Esophagus squamous epithelium (tissue), 5 donors: ENCODE data around the gene SHTN1. TPM values are rescaled to one million over a fixed set of nuclear protein-coding genes. Genes with fewer than 3 reads are reported as not detected.

Source experiments
- DNase-seq: peaks from one replicate; lab custom pipeline; 2025; lab: John Stamatoyannopoulos, UW
- H3K27ac ChIP-seq, 4 donors: fragments of 200-600 bp; sonication (generic); one replicate each; pipeline ENCODE4 v1.5.1; 2016 to 2019; ENCODE audit warnings: mild to moderate bottlenecking in 1 of 4
- H3K27me3 ChIP-seq, 4 donors: fragments of 200-600 bp; sonication (generic); 1 replicate in 3 of 4; 2 replicates in 1 of 4; pipeline versions ENCODE4 v1.5.1 to v1.6.0; 2017 to 2021; ENCODE audit warnings: antibody characterized with exemption in 1 of 4
- H3K36me3 ChIP-seq, 3 donors: fragments of 200-600 bp; sonication (generic); one replicate each; pipeline ENCODE4 v1.5.1; 2016 to 2019
- H3K4me1 ChIP-seq, 3 donors: fragments of 200-600 bp; sonication (generic); one replicate each; pipeline ENCODE4 v1.5.1; 2017 to 2019
- H3K4me3 ChIP-seq, 4 donors: fragments of 200-600 bp; sonication (generic); 1 replicate in 3 of 4; 2 replicates in 1 of 4; pipeline ENCODE4 v1.5.1; 2016 to 2019; ENCODE audit warnings: mild to moderate bottlenecking in 2 of 4, moderate library complexity in 1 of 4
- H3K9me3 ChIP-seq, 3 donors: fragments of 200-600 bp; sonication (generic); one replicate each; pipeline ENCODE4 v1.5.1; 2016 to 2019
- POLR2A ChIP-seq, 4 donors: fragments of 450-650 bp; IDR thresholded peaks; one replicate each; pipeline ENCODE4 v1.6.1; 2017; ENCODE audit warnings: antibody characterized with exemption in 4 of 4, mild to moderate bottlenecking in 4 of 4, moderate library complexity in 3 of 4
- WGBS, 2 donors: methylation state at CpG; one replicate each; pipeline ENCODE4 v1.1.5; 2018; 5-methylcytosine and 5-hydroxymethylcytosine counted together
- intact Hi-C: fragments of 100-400 bp; cut with DNase I; formaldehyde crosslinking; loops from one replicate; pipeline ENCODE4 v1.15.0; 2022
- total RNA-seq, 4 donors: library from RNA; depleted of rRNA; stranded (reverse); fragments of >200 nt; gene quantifications; one replicate each; pipeline ENCODE4 v1.1.0, GENCODE V29; 2016
- TF ChIP-seq, protein P1 (sequence below), 6 experiments: fragments of 450-650 bp in 4 of 6; fragments of 200-600 bp in 2 of 6; sonication (generic) in 2 of 6; IDR thresholded peaks; one replicate each; pipeline ENCODE4 v1.5.1; 2016 to 2019; ENCODE audit warnings: antibody characterized with exemption in 6 of 6, mild to moderate bottlenecking in 4 of 6, moderate library complexity in 4 of 6
- donor health status: DM: yes; HTN: yes; CAD: no.

Gene SHTN1
- total RNA-seq, 4 donors from 2014 or later, result 8.6 to 12.5 (median 10.2) TPM

DNA sequence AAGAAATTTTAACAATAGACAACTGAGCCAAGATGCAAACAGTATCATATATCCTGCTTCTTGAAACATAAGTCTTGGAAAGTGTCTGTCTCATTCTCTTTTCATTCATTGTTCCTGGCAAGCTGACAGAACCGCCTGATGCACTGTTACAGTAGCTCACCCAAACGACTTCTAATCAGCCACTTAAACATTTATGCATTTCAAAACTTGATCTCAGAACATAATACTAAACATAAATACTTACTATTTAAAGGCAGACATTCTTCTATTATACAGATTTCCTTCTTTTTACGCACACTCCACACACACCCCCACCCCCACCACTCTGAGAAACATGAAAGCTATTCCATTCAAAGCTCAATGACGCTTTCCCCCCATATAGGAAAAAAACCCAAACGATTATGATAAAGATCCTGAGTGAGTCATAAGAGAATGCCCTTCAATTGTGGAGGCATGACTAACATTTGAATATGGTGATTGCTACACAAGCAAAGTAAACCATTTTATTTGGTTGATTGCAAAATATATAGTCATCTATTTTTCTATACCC is 30.5 kb downstream of the SHTN1 start:
- no peak overlapping the region for H3K27ac ChIP-seq
- no peak for TF ChIP-seq POLR2A (IDR thresholded peaks at IDR 0.05)
- TF ChIP-seq, protein P1, sequence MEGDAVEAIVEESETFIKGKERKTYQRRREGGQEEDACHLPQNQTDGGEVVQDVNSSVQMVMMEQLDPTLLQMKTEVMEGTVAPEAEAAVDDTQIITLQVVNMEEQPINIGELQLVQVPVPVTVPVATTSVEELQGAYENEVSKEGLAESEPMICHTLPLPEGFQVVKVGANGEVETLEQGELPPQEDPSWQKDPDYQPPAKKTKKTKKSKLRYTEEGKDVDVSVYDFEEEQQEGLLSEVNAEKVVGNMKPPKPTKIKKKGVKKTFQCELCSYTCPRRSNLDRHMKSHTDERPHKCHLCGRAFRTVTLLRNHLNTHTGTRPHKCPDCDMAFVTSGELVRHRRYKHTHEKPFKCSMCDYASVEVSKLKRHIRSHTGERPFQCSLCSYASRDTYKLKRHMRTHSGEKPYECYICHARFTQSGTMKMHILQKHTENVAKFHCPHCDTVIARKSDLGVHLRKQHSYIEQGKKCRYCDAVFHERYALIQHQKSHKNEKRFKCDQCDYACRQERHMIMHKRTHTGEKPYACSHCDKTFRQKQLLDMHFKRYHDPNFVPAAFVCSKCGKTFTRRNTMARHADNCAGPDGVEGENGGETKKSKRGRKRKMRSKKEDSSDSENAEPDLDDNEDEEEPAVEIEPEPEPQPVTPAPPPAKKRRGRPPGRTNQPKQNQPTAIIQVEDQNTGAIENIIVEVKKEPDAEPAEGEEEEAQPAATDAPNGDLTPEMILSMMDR (IDR thresholded peaks at IDR 0.05), result no peak
- DNase-seq, result no peak
- H3K4me3 ChIP-seq, result no peak overlapping the region
- 18 to 29% methylated on average over 5 of the region's 5 CpGs for WGBS, 2 donors
- H3K9me3 ChIP-seq, result no peaks in the 10 kb centered on the region
- intact Hi-C loops, result no loop called here
- peaks cover 0 to 10% (median 0%) of the 10 kb centered on the region in 3 donors for H3K4me1 ChIP-seq
- peaks cover 0 to 8% (median 0%) of the 10 kb centered on the region in 3 donors for H3K36me3 ChIP-seq
- H3K27me3 ChIP-seq, result no peaks in the 10 kb centered on the region

DNA sequence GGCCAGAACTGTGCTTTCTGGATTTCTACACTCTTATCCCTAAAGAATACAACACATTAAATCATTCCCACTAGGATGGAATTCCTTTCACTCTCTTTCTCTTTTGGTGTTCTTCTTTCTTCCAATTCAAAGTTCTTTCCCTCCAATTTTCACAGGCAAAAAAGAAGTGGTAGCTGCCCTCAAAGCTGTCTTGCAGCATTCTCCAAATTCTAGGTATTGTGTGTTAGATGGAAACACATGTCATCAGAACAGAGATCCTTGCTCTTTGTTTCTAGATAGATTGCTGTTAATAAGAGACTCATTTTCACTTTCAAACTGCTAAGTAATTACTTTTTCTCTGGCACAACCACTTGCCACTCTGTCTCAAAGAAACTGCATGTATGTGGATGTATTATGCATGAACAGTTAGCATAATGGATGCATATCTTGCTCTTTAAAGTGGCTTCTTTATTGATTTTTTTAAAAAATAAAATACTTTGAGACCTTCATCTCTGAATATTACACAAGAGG is 31.0 kb downstream of the SHTN1 start:
- Histone ChIP-seq H3K4me1 (peaks cover 0 to 10% (median 0%) of the 10 kb centered on the region in 3 donors), H3K27ac (no peak overlapping the region), H3K36me3 (peaks cover 0 to 8% (median 0%) of the 10 kb centered on the region in 3 donors), H3K27me3 (no peaks in the 10 kb centered on the region), H3K9me3 (no peaks in the 10 kb centered on the region), H3K4me3 (no peak overlapping the region)
- no peak for TF ChIP-seq POLR2A (IDR thresholded peaks at IDR 0.05)
- TF ChIP-seq, protein P1 (IDR thresholded peaks at IDR 0.05), result no peak
- DNase-seq, result no peak
- intact Hi-C loops, result no loop called here

DNA sequence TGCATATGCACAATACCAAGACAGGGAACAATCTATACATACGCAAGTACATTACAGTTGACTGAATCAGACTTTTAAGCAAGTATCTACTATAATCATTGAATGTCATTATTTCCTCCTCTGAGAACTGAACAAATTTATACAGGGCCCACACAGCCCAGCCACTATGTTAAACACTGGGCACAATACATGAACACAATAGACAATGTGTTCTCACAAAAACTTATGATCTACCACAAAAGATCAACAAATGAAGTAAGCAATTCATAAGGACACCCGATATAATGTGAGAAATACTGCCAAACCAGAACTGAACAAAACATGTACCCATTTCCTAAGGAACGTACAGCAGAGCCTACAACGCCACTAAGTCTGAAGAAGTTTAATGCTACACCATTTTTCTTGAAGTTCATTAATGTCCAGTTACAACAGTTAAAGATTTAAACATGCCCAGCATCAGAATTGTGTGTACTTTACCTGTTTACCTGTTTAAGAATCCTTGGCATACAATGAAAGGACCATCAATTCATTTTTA is 31.5 kb downstream of the SHTN1 start:
- 82 to 84% methylated on average over 4 of the region's 4 CpGs for WGBS, 2 donors
- Histone ChIP-seq H3K4me1 (peaks cover 0 to 10% (median 0%) of the 10 kb centered on the region in 3 donors), H3K27ac (no peak overlapping the region), H3K36me3 (peaks cover 0 to 8% (median 0%) of the 10 kb centered on the region in 3 donors), H3K4me3 (no peak overlapping the region), H3K9me3 (no peaks in the 10 kb centered on the region), H3K27me3 (no peaks in the 10 kb centered on the region)
- DNase-seq, result no peak
- TF ChIP-seq, protein P1 (IDR thresholded peaks at IDR 0.05), result no peak
- no peak for TF ChIP-seq POLR2A (IDR thresholded peaks at IDR 0.05)
- intact Hi-C loops, result no loop called here

DNA sequence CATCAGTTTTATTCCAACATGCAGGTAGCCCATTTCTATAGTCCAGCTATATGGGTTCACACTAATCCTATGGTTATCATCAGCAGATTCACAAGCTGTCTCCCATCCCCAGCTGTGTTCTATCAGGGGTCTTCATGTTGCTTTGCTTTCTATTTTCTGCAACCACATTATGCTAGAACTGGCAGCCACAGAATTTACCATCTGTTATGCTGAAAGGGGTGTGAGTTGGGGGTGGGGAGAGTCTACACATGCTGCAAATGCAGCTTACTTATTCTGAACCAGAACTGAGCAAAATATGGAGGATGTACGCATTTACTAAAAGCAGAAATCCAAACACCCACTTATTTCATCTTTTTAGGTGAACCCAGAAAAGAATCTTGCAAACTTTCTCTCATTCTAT is 32.9 kb downstream of the SHTN1 start:
- WGBS, 2 donors, result 79 to 85% methylated on average over 1 of the region's 1 CpG
- H3K4me3 ChIP-seq, result no peak overlapping the region

DNA sequence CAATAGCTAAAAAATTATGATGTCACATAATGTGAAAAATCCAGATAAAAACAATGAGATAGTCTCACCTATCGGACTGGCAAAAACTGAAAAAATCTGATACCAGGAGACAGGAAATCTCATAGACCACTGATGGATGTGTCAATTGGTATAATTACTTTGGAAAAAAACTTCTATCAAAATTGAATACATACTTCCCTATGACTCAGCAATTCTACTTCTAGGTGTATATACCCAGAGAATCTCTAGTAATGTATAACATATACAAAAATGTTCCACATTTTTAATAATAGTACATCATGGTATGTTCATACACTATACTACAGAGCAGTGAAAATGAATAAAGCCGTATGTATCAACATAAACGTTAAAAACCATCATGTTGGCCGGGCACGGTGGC is 34.9 kb downstream of the SHTN1 start:
- no peak for TF ChIP-seq POLR2A (IDR thresholded peaks at IDR 0.05)
- 86 to 96% methylated on average over 5 of the region's 5 CpGs for WGBS, 2 donors
- Histone ChIP-seq H3K27ac (no peak overlapping the region), H3K9me3 (no peaks in the 10 kb centered on the region), H3K27me3 (no peaks in the 10 kb centered on the region), H3K36me3 (no peaks in the 10 kb centered on the region), H3K4me1 (peaks cover 0 to 10% (median 0%) of the 10 kb centered on the region in 3 donors), H3K4me3 (no peak overlapping the region)
- intact Hi-C loops, result no loop called here
- DNase-seq, result no peak

More for the DNA sequence above, 32.9 kb downstream of the SHTN1 start:
- TF ChIP-seq, protein P1 (IDR thresholded peaks at IDR 0.05), result no peak
- no peak for TF ChIP-seq POLR2A (IDR thresholded peaks at IDR 0.05)
- no peak for DNase-seq
- H3K36me3 ChIP-seq, result no peaks in the 10 kb centered on the region
- no peaks in the 10 kb centered on the region for H3K9me3 ChIP-seq
- H3K27me3 ChIP-seq, result no peaks in the 10 kb centered on the region
- H3K4me1 ChIP-seq, result peaks cover 0 to 10% (median 0%) of the 10 kb centered on the region in 3 donors
- intact Hi-C loops, result no loop called here
- no peak overlapping the region for H3K27ac ChIP-seq
